PC-9 (cell line): ENCODE measurements around the gene TMIGD1.
A peak's percentile ranks its signal among the peaks of the same experiment; 100 is the strongest.

ENCODE experiments used
- CTCF ChIP-seq: fragments of 200-600 bp; sonication (generic); conservative IDR thresholded peaks from 2 replicates; pipeline ENCODE4 v1.6.1; 2017; ENCODE audit warnings: mixed run types, antibody characterized with exemption, mild to moderate bottlenecking, moderate library complexity
- EZH2 ChIP-seq: fragments of 200-600 bp; sonication (generic); IDR thresholded peaks from 2 replicates; pipeline ENCODE4 v1.8.0; 2017; ENCODE audit warnings: antibody characterized with exemption, low read depth

- TF ChIP-seq CTCF = peak; percentile 57
- TF ChIP-seq EZH2 = no peak
Measured at GRCh38 chr17:30278032-30278431, 55.8 kb downstream of the TMIGD1 start.
